ENCODE measurements around the gene MOSPD3.
A peak's percentile ranks its signal among the peaks of the same experiment; 100 is the strongest.

Gene MOSPD3

DNA sequence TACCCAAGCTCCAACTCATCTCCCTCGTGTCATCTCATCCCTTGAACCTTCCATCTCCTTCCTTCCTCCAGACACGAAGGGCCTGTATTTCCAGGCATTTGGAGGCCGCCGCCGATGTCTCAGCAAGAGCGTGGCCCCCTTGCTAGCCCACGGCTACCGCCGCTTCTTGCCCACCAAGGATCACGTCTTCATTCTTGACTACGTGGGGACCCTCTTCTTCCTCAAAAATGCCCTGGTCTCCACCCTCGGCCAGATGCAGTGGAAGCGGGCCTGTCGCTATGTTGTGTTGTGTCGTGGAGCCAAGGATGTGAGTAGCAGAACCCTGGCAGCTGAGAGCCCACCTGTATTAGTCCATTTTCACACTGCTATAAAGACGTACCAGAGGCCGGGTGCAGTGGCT lies 20.7 kb upstream of the MOSPD3 start:
- DNase-seq (ENCODE audit: low read depth) = no peak

DNA sequence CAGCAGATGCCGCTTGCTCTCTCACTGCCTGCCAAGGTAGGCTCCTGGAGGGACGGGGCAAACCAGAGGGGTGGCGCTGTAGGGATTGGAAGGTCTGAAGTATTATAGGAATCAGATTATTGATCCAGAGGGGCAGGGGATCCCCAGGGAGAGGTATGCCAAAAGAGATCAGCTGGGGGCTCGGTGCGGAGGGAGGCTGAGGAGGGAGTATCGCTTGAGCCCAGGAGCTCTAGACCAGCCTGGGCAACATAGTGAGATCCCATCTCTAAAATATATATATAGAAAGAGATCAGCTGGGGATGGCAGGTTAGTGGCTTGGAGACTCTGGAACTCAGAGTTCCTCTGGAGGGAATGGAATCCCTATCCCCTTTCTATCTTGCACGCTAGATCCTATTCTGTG lies 17.2 kb upstream of the MOSPD3 start:
- no peak for DNase-seq (ENCODE audit: low read depth)

DNA sequence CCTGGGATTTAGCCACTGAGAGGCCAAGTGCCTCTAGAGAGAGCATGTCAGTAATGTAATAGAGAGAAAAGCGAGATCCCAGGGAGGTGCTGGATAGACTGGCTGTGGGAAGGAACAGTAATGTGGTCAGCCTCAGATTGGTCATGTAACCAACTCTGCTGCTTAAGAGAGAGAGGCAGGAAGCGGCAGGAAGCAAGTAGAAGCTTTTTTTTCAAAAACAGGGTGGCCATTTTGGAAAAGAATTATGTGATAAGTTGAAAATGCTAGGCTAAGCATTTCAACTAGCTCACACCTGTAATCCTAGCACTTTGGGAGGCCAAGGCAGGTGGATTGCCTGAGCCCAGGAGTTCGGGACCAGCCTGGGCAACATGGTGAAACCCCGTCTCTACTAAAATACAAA lies 13.9 kb upstream of the MOSPD3 start:
- DNase-seq (ENCODE audit: low read depth) = no peak

- no peak for DNase-seq (ENCODE audit: low read depth)
These were observed 12.2 kb upstream of the MOSPD3 start for GRCh38 chr7:100599911-100600729.

DNA sequence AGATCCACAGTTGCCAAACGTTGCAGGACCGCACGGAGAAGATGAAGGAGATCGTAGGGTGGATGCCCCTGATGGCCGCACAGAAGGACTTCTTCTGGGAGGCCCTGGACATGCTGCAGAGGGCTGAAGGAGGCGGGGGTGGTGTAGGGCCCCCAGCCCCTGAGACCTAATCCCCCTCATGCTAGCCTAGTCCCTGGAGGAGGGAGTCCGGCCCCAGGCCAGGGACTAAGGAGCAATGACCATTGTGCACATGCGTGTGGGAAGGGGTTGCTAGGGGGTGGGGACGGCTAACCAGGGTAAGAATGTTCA lies 11.7 kb upstream of the MOSPD3 start:
- no peak for DNase-seq (ENCODE audit: low read depth)

- DNase-seq (ENCODE audit: low read depth) = no peak
These were observed 9.2 kb upstream of the MOSPD3 start for GRCh38 chr7:100602889-100603725.

GRCh38 chr7:100603726-100604027 lies 8.7 kb upstream of the MOSPD3 start:
- DNase-seq (ENCODE audit: low read depth) = no peak

DNA sequence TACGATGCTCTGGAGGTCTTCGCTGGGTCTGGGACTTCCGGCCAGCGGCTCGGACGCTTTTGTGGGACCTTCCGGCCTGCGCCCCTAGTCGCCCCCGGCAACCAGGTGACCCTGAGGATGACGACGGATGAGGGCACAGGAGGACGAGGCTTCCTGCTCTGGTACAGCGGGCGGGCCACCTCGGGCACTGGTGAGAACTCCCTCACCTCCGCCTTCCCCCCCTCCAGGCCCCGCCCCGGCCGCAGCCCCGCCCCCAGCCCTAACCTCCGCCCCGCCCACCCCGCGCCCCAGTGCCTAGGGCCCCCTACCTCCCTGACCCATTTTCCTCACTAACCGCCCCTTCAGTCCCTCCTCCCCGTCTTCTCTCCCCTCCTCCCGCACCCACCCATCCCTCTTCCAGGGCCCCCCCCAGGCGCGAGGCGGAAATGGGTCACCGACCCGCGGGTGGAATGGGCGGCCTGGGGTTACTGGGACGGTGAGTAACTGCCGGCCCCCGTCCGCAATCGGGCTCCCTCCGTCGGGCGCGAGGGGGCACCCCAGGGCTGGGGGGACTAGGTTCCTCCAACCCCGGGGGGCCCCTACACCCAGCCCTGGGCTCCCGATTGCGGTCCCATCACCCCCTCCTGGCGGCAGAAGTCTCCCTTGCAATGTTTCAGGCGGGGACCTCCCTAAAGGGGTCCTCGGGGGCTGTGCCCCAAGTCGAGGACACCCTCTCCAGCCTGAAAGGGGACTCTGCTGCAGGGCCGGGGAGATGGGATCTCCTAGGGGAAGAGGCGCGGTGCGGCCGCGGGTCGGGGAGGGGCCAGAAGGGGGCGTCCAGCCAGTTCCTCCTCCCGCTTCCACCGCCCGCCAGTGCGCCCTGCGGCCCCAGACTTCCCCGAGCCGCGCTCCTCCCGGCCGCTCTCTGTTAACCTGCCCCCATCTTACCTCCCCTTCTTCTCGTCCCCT lies 8.0 kb upstream of the MOSPD3 start:
- peak; percentile 75 for DNase-seq (ENCODE audit: low read depth)

- DNase-seq (ENCODE audit: low read depth) = no peak
These were observed 7.1 kb upstream of the MOSPD3 start for GRCh38 chr7:100604976-100605911.

DNA sequence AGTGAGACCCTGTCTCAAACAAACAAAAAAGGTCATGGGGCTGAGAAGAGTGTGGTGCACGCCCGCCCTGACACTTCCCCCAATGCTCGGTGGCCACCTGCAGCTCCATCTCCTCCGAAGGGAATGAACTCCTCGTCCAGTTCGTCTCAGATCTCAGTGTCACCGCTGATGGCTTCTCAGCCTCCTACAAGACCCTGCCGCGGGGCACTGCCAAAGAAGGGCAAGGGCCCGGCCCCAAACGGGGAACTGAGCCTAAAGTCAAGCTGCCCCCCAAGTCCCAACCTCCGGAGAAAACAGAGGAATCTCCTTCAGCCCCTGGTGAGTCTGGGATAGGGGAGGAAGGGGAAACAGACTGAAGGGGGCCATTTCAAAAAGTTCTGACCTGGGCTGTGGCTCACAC lies 6.0 kb upstream of the MOSPD3 start:
- DNase-seq (ENCODE audit: low read depth) = no peak

DNA sequence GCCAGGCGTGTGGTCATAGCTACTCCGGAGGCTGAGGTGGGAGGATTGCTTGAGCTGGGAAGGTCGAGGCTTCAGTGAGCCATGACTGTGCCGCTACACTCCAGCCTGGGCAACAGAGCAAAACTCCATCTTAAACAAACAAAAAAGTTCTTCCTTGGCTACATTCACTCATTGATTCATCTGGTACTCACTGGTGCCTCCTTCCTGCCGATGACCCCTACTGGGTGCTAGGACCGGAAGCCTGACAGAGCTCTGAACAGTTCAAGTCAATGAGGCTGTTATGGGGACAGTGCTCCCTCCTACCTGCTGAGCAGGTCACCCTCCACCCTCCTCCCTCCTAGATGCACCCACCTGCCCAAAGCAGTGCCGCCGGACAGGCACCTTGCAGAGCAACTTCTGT lies 5.2 kb upstream of the MOSPD3 start:
- no peak for DNase-seq (ENCODE audit: low read depth)

DNA sequence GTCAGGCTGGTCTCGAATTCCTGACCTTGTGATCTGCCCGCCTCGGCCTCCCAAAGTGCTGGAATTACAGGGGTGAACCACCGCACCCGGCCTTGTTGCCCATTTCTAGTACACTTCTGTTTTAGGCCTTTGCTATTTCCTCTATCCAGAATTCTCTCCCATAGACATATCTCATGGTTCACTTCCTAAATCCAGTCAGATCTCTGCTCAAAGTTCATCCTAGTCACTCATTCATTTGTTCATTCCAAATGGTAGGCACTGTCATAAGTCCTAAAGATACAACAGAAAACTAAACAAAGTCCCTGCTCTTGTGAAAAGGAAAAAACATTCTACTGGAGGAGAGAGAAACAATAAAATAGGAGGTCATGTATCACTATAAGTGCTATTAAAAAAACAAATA lies 2.4 kb upstream of the MOSPD3 start:
- no peak for DNase-seq (ENCODE audit: low read depth)

GRCh38 chr7:100612730-100613390 lies 520 bp downstream of the MOSPD3 start:
- DNase-seq (ENCODE audit: low read depth) = no peak

GRCh38 chr7:100613412-100614175 lies 1.3 kb downstream of the MOSPD3 start:
- DNase-seq (ENCODE audit: low read depth) = no peak

DNA sequence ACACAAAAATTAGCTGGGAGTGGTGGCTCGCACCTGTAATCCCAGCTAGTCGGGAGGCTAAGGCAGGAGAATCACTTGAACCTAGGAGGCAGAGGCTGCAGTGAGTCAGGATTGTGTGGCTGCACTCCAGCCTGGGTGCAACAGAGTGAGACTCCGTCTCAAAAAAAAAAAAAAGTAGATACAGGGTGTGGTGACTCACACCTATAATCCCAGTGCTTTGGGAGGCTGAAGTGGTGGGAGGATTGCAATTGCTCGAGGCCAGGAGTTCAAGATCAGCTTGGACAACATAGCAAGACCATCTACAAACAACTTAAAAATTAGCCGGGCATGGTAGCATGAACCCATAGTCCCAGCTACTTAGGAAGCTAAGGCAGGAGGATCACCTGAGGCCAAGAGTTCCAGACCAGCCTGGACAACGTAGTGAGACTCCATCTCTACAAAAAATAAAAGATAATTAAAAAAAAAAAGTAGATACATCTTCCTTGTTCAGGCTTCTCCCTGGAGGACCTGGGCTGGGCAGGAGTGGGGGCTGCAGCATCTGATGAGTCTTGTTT lies 2.0 kb downstream of the MOSPD3 start:
- no peak for DNase-seq (ENCODE audit: low read depth)

DNA sequence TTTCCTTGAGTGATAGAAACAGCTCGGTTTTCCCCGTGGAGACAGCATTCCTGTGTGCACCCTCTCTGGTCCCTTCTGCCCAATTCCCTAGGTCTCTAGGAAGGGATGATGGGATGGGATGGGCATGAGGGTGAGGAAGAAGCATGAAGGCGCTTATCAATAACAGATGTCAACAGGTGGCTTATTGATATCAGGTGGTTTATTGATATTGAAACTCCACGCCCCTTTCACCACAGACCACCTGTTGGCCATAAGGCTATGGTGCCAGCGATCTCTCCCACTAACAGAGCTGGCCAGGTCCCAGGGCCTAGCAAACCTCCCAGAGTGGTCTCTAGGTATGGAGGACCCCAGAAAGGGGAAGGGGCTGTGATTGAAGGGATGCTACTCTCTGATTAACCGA lies 7.9 kb downstream of the MOSPD3 start:
- no peak for DNase-seq (ENCODE audit: low read depth)

- no peak for DNase-seq (ENCODE audit: low read depth)
These were observed 8.5 kb downstream of the MOSPD3 start for GRCh38 chr7:100620804-100621203.

GRCh38 chr7:100621554-100621953 lies 9.2 kb downstream of the MOSPD3 start:
- DNase-seq (ENCODE audit: low read depth) = no peak

- DNase-seq (ENCODE audit: low read depth) = no peak
These were observed 11.8 kb downstream of the MOSPD3 start for GRCh38 chr7:100623951-100624824.
